B cell (primary cell): ENCODE measurements around the gene PRR3. TPM values are rescaled to one million over a fixed set of nuclear protein-coding genes. Genes with fewer than 3 reads are reported as not detected.

Experiments
- ATAC-seq: fragments of 200-7000 bp; cut with Tn5 transposase; one replicate; pipeline ENCODE4 v1.10.0; 2021; ENCODE audit warnings: low read depth, mild to moderate bottlenecking, moderate number of reproducible peaks, moderate library complexity
- CTCF ChIA-PET: fragments of 350-600 bp; sonication (Branson Sonifier 250); formaldehyde crosslinking; loops from one replicate; lab custom pipeline; 2021; ENCODE audit warnings: antibody characterized with exemption, inconsistent platforms; lab: Charles Lee
- POLR2A ChIA-PET: fragments of 350-600 bp; sonication (Branson Sonifier 250); formaldehyde crosslinking; loops from one replicate; lab custom pipeline; 2021; ENCODE audit warnings: antibody characterized with exemption; lab: Charles Lee
- DNase-seq: peaks from one replicate; pipeline ENCODE4 v3.0.0; 2013
- H2AFZ ChIP-seq: 2 replicates; pipeline ENCODE4 v1.6.1; 2012; ENCODE audit warnings: mild to moderate bottlenecking, low read depth, low read length; ENCODE audit not compliant: insufficient read depth, poor library complexity, severe bottlenecking
- H3K27ac ChIP-seq, 2 donors: 1 replicate in 1 of 2; 2 replicates in 1 of 2; pipeline ENCODE4 v1.5.1; 2012 to 2013; ENCODE audit warnings: low read length in 2 of 2, mild to moderate bottlenecking in 2 of 2, moderate library complexity in 1 of 2
- H3K27me3 ChIP-seq, 4 experiments: fragments of 200-600 bp in 1 of 4; sonication (generic) in 1 of 4; replicated peaks in 1 of 4; 1 replicate in 2 of 4; 2 replicates in 2 of 4; pipeline versions ENCODE4 v1.6.1 to v1.7.0; 2013 to 2016; ENCODE audit warnings: low read length in 3 of 4, mild to moderate bottlenecking in 2 of 4, mixed read lengths in 1 of 4, moderate library complexity in 1 of 4; ENCODE audit not compliant: insufficient read depth in 4 of 4, control insufficient read depth in 3 of 4; ENCODE audit errors: control extremely low read depth in 1 of 4
- H3K36me3 ChIP-seq, 2 experiments: replicated peaks in 1 of 2; 1 replicate in 1 of 2; 2 replicates in 1 of 2; pipeline versions ENCODE4 v1.6.1 to v1.7.1; 2013; ENCODE audit warnings: low read length in 1 of 2; ENCODE audit not compliant: insufficient read depth in 2 of 2, control insufficient read depth in 1 of 2; ENCODE audit errors: control extremely low read depth in 1 of 2, extremely low read depth in 1 of 2
- H3K4me1 ChIP-seq, 2 donors: fragments of 200-600 bp in 1 of 2; sonication (generic) in 1 of 2; 1 replicate in 1 of 2; 2 replicates in 1 of 2; pipeline versions ENCODE4 v1.5.1 to v1.6.1; 2013 to 2017; ENCODE audit warnings: low read length in 2 of 2; ENCODE audit not compliant: control insufficient read depth in 2 of 2, insufficient read depth in 2 of 2
- H3K4me2 ChIP-seq: replicated peaks from 2 replicates; pipeline ENCODE3; 2012; ENCODE audit warnings: mild to moderate bottlenecking, low read depth, low read length; ENCODE audit not compliant: poor library complexity, severe bottlenecking
- H3K4me3 ChIP-seq, 5 experiments: fragments of 200-600 bp in 1 of 5; sonication (generic) in 1 of 5; 1 replicate in 3 of 5; 2 replicates in 2 of 5; pipeline versions ENCODE4 v1.5.1 to v1.7.0; 2011 to 2016; ENCODE audit warnings: low read length in 4 of 5, mild to moderate bottlenecking in 4 of 5, low read depth in 2 of 5, control low read depth in 1 of 5, moderate library complexity in 1 of 5; ENCODE audit not compliant: insufficient read depth in 1 of 5; ENCODE audit errors: control extremely low read depth in 1 of 5, extremely low read depth in 1 of 5
- H3K79me2 ChIP-seq: fragments of 200-600 bp; sonication (generic); one replicate; pipeline ENCODE4 v1.6.0; 2016; ENCODE audit warnings: low read length; ENCODE audit not compliant: control insufficient read depth, insufficient read depth
- H3K9ac ChIP-seq: fragments of 200-600 bp; sonication (generic); 2 replicates; pipeline ENCODE4 v1.6.1; 2017; ENCODE audit warnings: mild to moderate bottlenecking, low read length, moderate library complexity
- H3K9me3 ChIP-seq, 3 donors: one replicate each; pipeline versions ENCODE4 v1.6.1 to v1.7.1; 2013; ENCODE audit warnings: low read length in 2 of 3; ENCODE audit not compliant: control insufficient read depth in 2 of 3, insufficient read depth in 1 of 3; ENCODE audit errors: control extremely low read depth in 1 of 3
- H4K20me1 ChIP-seq: 2 replicates; pipeline ENCODE4 v1.6.0; 2012; ENCODE audit warnings: mild to moderate bottlenecking, low read length; ENCODE audit not compliant: insufficient read depth, control insufficient read depth, poor library complexity, severe bottlenecking
- H3K27ac Mint-ChIP-seq: one replicate; pipeline ENCODE4 v1.8.0; 2021; ENCODE audit warnings: mixed read lengths
- H3K27me3 Mint-ChIP-seq: one replicate; pipeline ENCODE4 v1.8.0; 2021; ENCODE audit warnings: mixed read lengths
- H3K4me1 Mint-ChIP-seq: one replicate; pipeline ENCODE4 v1.8.0; 2021; ENCODE audit warnings: mixed read lengths
- H3K4me3 Mint-ChIP-seq: one replicate; pipeline ENCODE4 v1.8.0; 2021; ENCODE audit warnings: mixed read lengths
- H3K9me3 Mint-ChIP-seq: one replicate; pipeline ENCODE4 v1.8.0; 2022; ENCODE audit warnings: mixed read lengths; ENCODE audit not compliant: insufficient read depth
- EZH2 ChIP-seq: IDR thresholded peaks from 2 replicates; pipeline ENCODE4 v1.6.1; 2012; ENCODE audit warnings: borderline replicate concordance, low read depth, mild to moderate bottlenecking, moderate library complexity, low read length; ENCODE audit not compliant: insufficient read depth, poor library complexity, severe bottlenecking
- WGBS: methylation state at CpG from one replicate; pipeline ENCODE4 v1.1.5; 2013; ENCODE audit warnings: missing lambda C conversion rate; ENCODE audit not compliant: insufficient coverage; 5-methylcytosine and 5-hydroxymethylcytosine counted together
- intact Hi-C: fragments of 100-400 bp; cut with micrococcal nuclease; formaldehyde crosslinking; loops from one replicate; pipeline ENCODE4 v1.10.0; 2022
- polyA plus RNA-seq: library from polyadenylated mRNA; depleted of rRNA; stranded (reverse); fragments of >200 nt; gene quantifications from 2 replicates; pipeline ENCODE4 v1.2.3, GENCODE V29; 2012
- total RNA-seq, 2 donors: library from RNA; stranded (reverse); fragments of 120-200 nt in 1 of 2; gene quantifications; 1 replicate in 1 of 2; 2 replicates in 1 of 2; pipeline versions ENCODE4 v1.2.3 to v1.2.4, GENCODE V29; 2013 to 2022
- TF ChIP-seq, protein P1 (sequence below): fragments of 200-600 bp; IDR thresholded peaks from one replicate; pipeline ENCODE4 v1.8.0; 2022; ENCODE audit warnings: antibody characterized with exemption, mild to moderate bottlenecking

Gene PRR3
- total and polyA plus RNA-seq, 2 donors (not counting 1 experiment from before 2014, with no cell fraction given) = 15.0 to 30.3 TPM

DNA sequence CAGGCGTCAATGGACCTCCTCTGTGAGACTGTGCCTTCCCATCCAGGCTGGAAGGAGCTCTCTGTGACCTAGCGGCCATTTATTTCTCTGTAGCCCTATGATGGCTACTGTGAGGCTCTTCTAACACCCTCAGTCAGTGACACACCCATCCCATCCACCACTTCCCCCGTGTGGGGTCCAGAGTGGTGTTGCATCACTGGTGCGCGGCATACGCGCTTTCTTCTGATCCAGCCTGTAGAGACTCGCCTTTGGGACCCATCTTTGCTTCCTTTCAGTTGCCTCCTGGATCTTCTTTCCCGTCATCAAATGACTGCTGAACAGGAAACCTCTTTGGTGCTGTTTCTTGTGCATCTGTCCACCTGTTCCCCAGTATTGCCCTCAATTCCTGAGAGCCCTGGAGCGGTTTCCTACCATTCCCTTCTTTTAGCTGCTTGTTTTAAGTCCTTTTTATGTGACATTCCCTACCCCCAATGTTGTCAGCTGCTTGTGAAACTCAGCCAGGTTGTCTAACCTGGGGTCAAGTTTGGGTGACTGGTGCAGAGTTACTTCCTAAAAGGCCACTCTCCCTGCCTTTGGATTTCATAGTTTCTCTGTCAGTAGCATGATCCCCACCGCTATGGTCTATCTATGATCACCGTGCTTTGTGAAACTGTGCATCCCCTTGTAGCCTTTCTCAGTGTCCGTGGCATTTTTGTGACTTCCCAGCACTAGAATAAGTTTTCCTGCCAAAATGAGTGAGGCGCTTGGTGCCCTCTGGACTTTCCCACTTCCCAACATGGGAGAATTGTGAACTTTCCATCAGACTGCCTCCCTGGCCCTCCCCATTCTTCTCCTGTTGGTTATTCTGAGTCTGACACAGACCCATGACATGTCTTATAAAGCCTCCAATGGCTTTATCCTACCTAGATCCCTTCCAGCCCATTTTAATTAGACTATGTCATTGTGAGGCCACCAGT lies 5.7 kb downstream of the PRR3 start:
- Histone ChIP-seq H3K36me3 (peaks cover 0 to 14% of the 10 kb centered on the region in 2 experiments), H3K4me1 (peaks cover 9 to 10% of the 10 kb centered on the region in 2 donors), H3K9me3 (no peaks in the 10 kb centered on the region), H3K4me3 (no peak overlapping the region), H4K20me1 (peaks cover 5% of the 10 kb centered on the region), H3K27ac (no peak overlapping the region), H2AFZ (no peak overlapping the region), H3K9ac (no peak overlapping the region), H3K4me2 (no peak overlapping the region), H3K27me3 (no peaks in the 10 kb centered on the region), H3K79me2 (peaks cover 37% of the 10 kb centered on the region)
- ATAC-seq = no peak
- Mint-ChIP-seq H3K27ac (no peak overlapping the region), H3K27me3 (no peaks in the 10 kb centered on the region), H3K4me3 (no peak overlapping the region), H3K4me1 (peaks cover 15% of the 10 kb centered on the region), H3K9me3 (no peaks in the 10 kb centered on the region)
- TF ChIP-seq, protein P1, sequence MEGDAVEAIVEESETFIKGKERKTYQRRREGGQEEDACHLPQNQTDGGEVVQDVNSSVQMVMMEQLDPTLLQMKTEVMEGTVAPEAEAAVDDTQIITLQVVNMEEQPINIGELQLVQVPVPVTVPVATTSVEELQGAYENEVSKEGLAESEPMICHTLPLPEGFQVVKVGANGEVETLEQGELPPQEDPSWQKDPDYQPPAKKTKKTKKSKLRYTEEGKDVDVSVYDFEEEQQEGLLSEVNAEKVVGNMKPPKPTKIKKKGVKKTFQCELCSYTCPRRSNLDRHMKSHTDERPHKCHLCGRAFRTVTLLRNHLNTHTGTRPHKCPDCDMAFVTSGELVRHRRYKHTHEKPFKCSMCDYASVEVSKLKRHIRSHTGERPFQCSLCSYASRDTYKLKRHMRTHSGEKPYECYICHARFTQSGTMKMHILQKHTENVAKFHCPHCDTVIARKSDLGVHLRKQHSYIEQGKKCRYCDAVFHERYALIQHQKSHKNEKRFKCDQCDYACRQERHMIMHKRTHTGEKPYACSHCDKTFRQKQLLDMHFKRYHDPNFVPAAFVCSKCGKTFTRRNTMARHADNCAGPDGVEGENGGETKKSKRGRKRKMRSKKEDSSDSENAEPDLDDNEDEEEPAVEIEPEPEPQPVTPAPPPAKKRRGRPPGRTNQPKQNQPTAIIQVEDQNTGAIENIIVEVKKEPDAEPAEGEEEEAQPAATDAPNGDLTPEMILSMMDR = no peak
- TF ChIP-seq EZH2 = no peak
- ChIA-PET POLR2A (interaction anchor here (0.6 kb wide), 1 partner anchor 55 kb away, joined by 3 read pairs; the partner anchor contains the start of gene MRPS18B), CTCF (interaction anchor here (0.9 to 3.6 kb wide), 5 partner anchors 12 to 78 kb away, joined by 3 to 15 read pairs (median 4); no protein-coding TSS in a partner anchor)
- WGBS = 96% methylated on average over 13 of the region's 14 CpGs
- intact Hi-C loops = no loop called here
- no peak for DNase-seq

- H3K9me3 ChIP-seq = no peaks in the 10 kb centered on the region
- peak overlapping the region in 1 of 2 donors; percentile 25 for H3K27ac ChIP-seq
- no peak for ATAC-seq
- H2AFZ ChIP-seq = no peak overlapping the region
- Mint-ChIP-seq H3K9me3 (no peaks in the 10 kb centered on the region), H3K27me3 (no peaks in the 10 kb centered on the region), H3K27ac (no peak overlapping the region), H3K4me3 (no peak overlapping the region), H3K4me1 (peaks cover 6% of the 10 kb centered on the region)
- ChIA-PET POLR2A (no interaction called here), CTCF (interaction anchor here (1.0 to 3.6 kb wide), 5 partner anchors 13 to 79 kb away, joined by 4 to 15 read pairs (median 5); no protein-coding TSS in a partner anchor)
- no peak overlapping the region for H3K9ac ChIP-seq
- no peak for DNase-seq
- H3K4me3 ChIP-seq = no peak overlapping the region
- no peaks in the 10 kb centered on the region for H4K20me1 ChIP-seq
- TF ChIP-seq, protein P1 = no peak
- no peak for TF ChIP-seq EZH2
- no peak overlapping the region for H3K4me2 ChIP-seq
- H3K79me2 ChIP-seq = peaks cover 29% of the 10 kb centered on the region
- H3K4me1 ChIP-seq = no peaks in the 10 kb centered on the region
- no peaks in the 10 kb centered on the region for H3K27me3 ChIP-seq
- 100% methylated on average over 1 of the region's 1 CpG for WGBS
- H3K36me3 ChIP-seq = peaks cover 0 to 14% of the 10 kb centered on the region in 2 experiments
- intact Hi-C loops = no loop called here
Measured at GRCh38 chr6:30564114-30564513, 7.0 kb downstream of the PRR3 start.
